Stromal cell of bone marrow (primary cell): ENCODE data around the gene NDUFA8.

Source experiments
- DNase-seq: peaks from one replicate; pipeline ENCODE4 v3.0.0-alpha.2; 2012; ENCODE audit warnings: low read depth

Gene NDUFA8

GRCh38 chr9:122159026-122159924 lies at the start of gene NDUFA8, which contains the start of gene MORN5:
Gene NDUFA8 (minus strand): TSS chr9:122159779. CDS start chr9:122159677, 102 bp downstream.
Gene MORN5 (plus strand): TSS chr9:122159908. CDS start chr9:122159973, 65 bp downstream.
- peak; percentile 90 for DNase-seq

GRCh38 chr9:122207096-122207495 lies 47.5 kb upstream of the NDUFA8 start:
- no peak for DNase-seq

GRCh38 chr9:122206118-122207046 lies 46.8 kb upstream of the NDUFA8 start:
- DNase-seq: peak; percentile 64

GRCh38 chr9:122205176-122205575 lies 45.6 kb upstream of the NDUFA8 start:
- DNase-seq: no peak

GRCh38 chr9:122204491-122204890 lies 44.9 kb upstream of the NDUFA8 start:
- DNase-seq: no peak

GRCh38 chr9:122204055-122204454 lies 44.5 kb upstream of the NDUFA8 start:
- no peak for DNase-seq

GRCh38 chr9:122202111-122202510 lies 42.5 kb upstream of the NDUFA8 start:
- no peak for DNase-seq

- peak; percentile 31 for DNase-seq
These were observed 42.1 kb upstream of the NDUFA8 start for GRCh38 chr9:122201641-122202040.

GRCh38 chr9:122200960-122201595 lies 41.5 kb upstream of the NDUFA8 start:
- peak; percentile 65 for DNase-seq

GRCh38 chr9:122197882-122198281 lies 38.3 kb upstream of the NDUFA8 start:
- DNase-seq: no peak

- DNase-seq: no peak
These were observed 37.8 kb upstream of the NDUFA8 start for GRCh38 chr9:122197426-122197825.

- DNase-seq: no peak
These were observed 36.3 kb upstream of the NDUFA8 start for GRCh38 chr9:122195875-122196274.

GRCh38 chr9:122193651-122194050 lies 34.1 kb upstream of the NDUFA8 start:
- no peak for DNase-seq

- no peak for DNase-seq
These were observed 33.4 kb upstream of the NDUFA8 start for GRCh38 chr9:122192914-122193525.

GRCh38 chr9:122192261-122192875 lies 32.8 kb upstream of the NDUFA8 start:
- DNase-seq: no peak

- DNase-seq: no peak
These were observed 32.0 kb upstream of the NDUFA8 start for GRCh38 chr9:122191584-122191983.

GRCh38 chr9:122190597-122191381 lies 31.2 kb upstream of the NDUFA8 start:
- no peak for DNase-seq

GRCh38 chr9:122188369-122188768 lies 28.8 kb upstream of the NDUFA8 start:
- no peak for DNase-seq

- DNase-seq: no peak
These were observed 27.3 kb upstream of the NDUFA8 start for GRCh38 chr9:122186777-122187470.

- DNase-seq: no peak
These were observed 26.7 kb upstream of the NDUFA8 start for GRCh38 chr9:122186301-122186700.
